Kidney epithelial cell (primary cell): Measurements from ENCODE around the gene UTP4. TPM values are rescaled to one million over a fixed set of nuclear protein-coding genes. Genes with fewer than 3 reads are reported as not detected.

Experiments
- DNase-seq: peaks from one replicate; pipeline ENCODE4 v3.0.0-alpha.2; 2010; ENCODE audit warnings: low read depth
- H3K27me3 ChIP-seq: 2 replicates; pipeline ENCODE4 v1.6.0; 2011; ENCODE audit warnings: low read length; ENCODE audit not compliant: control insufficient read depth, insufficient read depth
- H3K36me3 ChIP-seq: 2 replicates; pipeline ENCODE4 v1.5.1; 2011; ENCODE audit warnings: low read length; ENCODE audit not compliant: control insufficient read depth, insufficient read depth
- H3K4me3 ChIP-seq: 2 replicates; pipeline ENCODE4 v1.5.1; 2011; ENCODE audit warnings: low read depth, mild to moderate bottlenecking, control low read depth, low read length
- CTCF ChIP-seq: IDR thresholded peaks from 2 replicates; pipeline ENCODE4 v1.5.1; 2011; ENCODE audit warnings: mild to moderate bottlenecking, moderate library complexity, low read length, control low read depth, inconsistent platforms; ENCODE audit not compliant: insufficient read depth, poor library complexity, severe bottlenecking
- total RNA-seq: library from RNA; depleted of rRNA; stranded (reverse); fragments of >200 nt; gene quantifications from 2 replicates; pipeline ENCODE4 v1.2.3, GENCODE V29; 2015

UTP4 gene
- total RNA-seq, 1 donor from 2014 or later = 32.8 TPM

GRCh38 chr16:69197573-69197972, 65.1 kb downstream of the UTP4 start:
- no peak for DNase-seq
- H3K36me3 ChIP-seq = no peaks in the 10 kb centered on the region
- no peak for TF ChIP-seq CTCF
- no peak overlapping the region for H3K4me3 ChIP-seq
- H3K27me3 ChIP-seq = no peaks in the 10 kb centered on the region

GRCh38 chr16:69199382-69199781, 66.9 kb downstream of the UTP4 start:
- Histone ChIP-seq H3K27me3 (no peaks in the 10 kb centered on the region), H3K4me3 (no peak overlapping the region), H3K36me3 (no peaks in the 10 kb centered on the region)
- no peak for TF ChIP-seq CTCF
- no peak for DNase-seq

GRCh38 chr16:69201291-69201690, 68.8 kb downstream of the UTP4 start:
- TF ChIP-seq CTCF = no peak
- Histone ChIP-seq H3K27me3 (no peaks in the 10 kb centered on the region), H3K36me3 (no peaks in the 10 kb centered on the region), H3K4me3 (no peak overlapping the region)
- no peak for DNase-seq

- H3K4me3 ChIP-seq = no peak overlapping the region
- H3K36me3 ChIP-seq = no peaks in the 10 kb centered on the region
- DNase-seq = no peak
- no peaks in the 10 kb centered on the region for H3K27me3 ChIP-seq
- no peak for TF ChIP-seq CTCF
These were observed 69.3 kb downstream of the UTP4 start for GRCh38 chr16:69201787-69202186.

GRCh38 chr16:69204172-69204571, 71.7 kb downstream of the UTP4 start:
- Histone ChIP-seq H3K4me3 (no peak overlapping the region), H3K27me3 (no peaks in the 10 kb centered on the region), H3K36me3 (no peaks in the 10 kb centered on the region)
- TF ChIP-seq CTCF = no peak
- DNase-seq = no peak

GRCh38 chr16:69209735-69210134, 77.3 kb downstream of the UTP4 start:
- Histone ChIP-seq H3K36me3 (no peaks in the 10 kb centered on the region), H3K4me3 (no peak overlapping the region), H3K27me3 (no peaks in the 10 kb centered on the region)
- no peak for DNase-seq
- TF ChIP-seq CTCF = no peak
